ENCODE measurements around the gene GP1BB.
"Not testable (repeated sequence)": the region's sequence is repeated elsewhere in the genome, so short reads cannot be mapped to it uniquely, and the experiment has no call there.

Gene GP1BB

GRCh38 chr22:19693981-19694670 lies 29.2 kb upstream of the GP1BB start:
- DNase-seq, result no peak

GRCh38 chr22:19694696-19695095 lies 28.6 kb upstream of the GP1BB start:
- no peak for DNase-seq

- DNase-seq, result no peak
These were observed 26.6 kb upstream of the GP1BB start for GRCh38 chr22:19696504-19697276.

GRCh38 chr22:19697871-19698270 lies 25.5 kb upstream of the GP1BB start:
- not testable (repeated sequence) for DNase-seq

GRCh38 chr22:19700790-19701419 lies 22.4 kb upstream of the GP1BB start:
- no peak for DNase-seq

GRCh38 chr22:19701420-19702145 lies 21.8 kb upstream of the GP1BB start:
- no peak for DNase-seq

- no peak for DNase-seq
These were observed 19.5 kb upstream of the GP1BB start for GRCh38 chr22:19703869-19704268.

- no peak for DNase-seq
These were observed 18.9 kb upstream of the GP1BB start for GRCh38 chr22:19704355-19705015.

GRCh38 chr22:19705181-19705934 lies 18.0 kb upstream of the GP1BB start:
- no peak for DNase-seq

GRCh38 chr22:19706661-19707151 lies 16.6 kb upstream of the GP1BB start:
- no peak for DNase-seq

GRCh38 chr22:19707347-19708290 lies 15.7 kb upstream of the GP1BB start:
- no peak for DNase-seq

GRCh38 chr22:19708321-19709011 lies 14.9 kb upstream of the GP1BB start:
- DNase-seq, result no peak

- DNase-seq, result no peak
These were observed 14.1 kb upstream of the GP1BB start for GRCh38 chr22:19709063-19709769.

- DNase-seq, result no peak
These were observed 13.1 kb upstream of the GP1BB start for GRCh38 chr22:19710020-19710768.

- no peak for DNase-seq
These were observed 12.6 kb upstream of the GP1BB start for GRCh38 chr22:19710769-19711106.

- DNase-seq, result no peak
These were observed 10.1 kb upstream of the GP1BB start for GRCh38 chr22:19713245-19713644.

GRCh38 chr22:19713650-19714311 lies 9.6 kb upstream of the GP1BB start:
- no peak for DNase-seq
